ENCODE data around the gene GRIK3. TPM values are rescaled to one million over a fixed set of nuclear protein-coding genes. Genes with fewer than 3 reads are reported as not detected.

The GRIK3 gene
- total and polyA plus RNA-seq, 5 experiments from 2014 or later: not detected

DNA sequence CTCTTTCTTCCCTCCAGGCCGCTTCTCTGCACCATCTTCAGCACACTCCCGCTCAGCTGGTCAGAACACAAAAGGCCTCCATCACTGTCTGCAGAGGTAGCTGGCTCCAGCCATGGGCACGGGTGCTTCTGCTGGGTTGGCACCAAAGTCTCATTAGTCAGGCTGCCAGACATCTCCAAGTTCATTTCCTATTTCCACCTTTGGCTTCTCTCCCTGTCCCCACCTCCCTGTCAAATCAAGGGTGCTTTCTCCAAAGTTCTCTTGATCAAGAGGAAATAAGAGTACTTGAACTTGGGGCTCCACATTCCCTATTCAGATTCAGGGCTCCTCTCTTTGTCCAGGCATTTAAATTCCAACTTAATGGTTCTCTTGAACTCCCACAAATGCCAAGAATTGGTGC lies 33.9 kb upstream of the GRIK3 start:
- no peak for ATAC-seq
- Mint-ChIP-seq H3K9me3 (no peaks in the 10 kb centered on the region), H3K4me3 (no peak overlapping the region), H3K36me3 (no peaks in the 10 kb centered on the region), H3K4me1 (no peaks in the 10 kb centered on the region), H3K27ac (no peak overlapping the region), H3K27me3 (peaks cover 14 to 52% (median 17%) of the 10 kb centered on the region in 5 donors)
- POLR2A ChIA-PET: no interaction called here
- no peak for DNase-seq

DNA sequence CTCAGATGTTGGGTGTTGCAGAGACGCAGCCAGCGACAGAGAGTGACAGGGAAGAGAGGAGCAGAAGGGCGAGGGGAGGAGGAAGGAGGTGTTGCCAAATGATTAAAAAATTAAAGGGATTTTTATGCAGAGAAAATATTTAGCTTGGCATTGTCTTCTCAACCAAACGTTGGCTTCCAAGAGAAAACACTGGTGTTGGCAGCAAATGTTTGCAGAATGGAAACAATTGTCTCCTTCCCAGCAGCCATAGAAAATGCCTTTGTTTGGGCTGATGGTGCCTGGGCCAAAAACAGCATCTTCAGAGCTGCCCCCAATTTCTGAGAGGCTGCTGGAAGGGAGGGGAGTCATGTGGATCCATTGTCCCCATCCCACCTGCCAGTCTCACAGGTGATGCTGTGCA lies 29.7 kb upstream of the GRIK3 start:
- Mint-ChIP-seq H3K27ac (no peak overlapping the region), H3K4me1 (no peaks in the 10 kb centered on the region), H3K27me3 (peaks cover 11 to 58% (median 21%) of the 10 kb centered on the region in 5 donors), H3K36me3 (no peaks in the 10 kb centered on the region), H3K4me3 (no peak overlapping the region), H3K9me3 (no peaks in the 10 kb centered on the region)
- ATAC-seq: no peak
- POLR2A ChIA-PET: no interaction called here
- DNase-seq: no peak

DNA sequence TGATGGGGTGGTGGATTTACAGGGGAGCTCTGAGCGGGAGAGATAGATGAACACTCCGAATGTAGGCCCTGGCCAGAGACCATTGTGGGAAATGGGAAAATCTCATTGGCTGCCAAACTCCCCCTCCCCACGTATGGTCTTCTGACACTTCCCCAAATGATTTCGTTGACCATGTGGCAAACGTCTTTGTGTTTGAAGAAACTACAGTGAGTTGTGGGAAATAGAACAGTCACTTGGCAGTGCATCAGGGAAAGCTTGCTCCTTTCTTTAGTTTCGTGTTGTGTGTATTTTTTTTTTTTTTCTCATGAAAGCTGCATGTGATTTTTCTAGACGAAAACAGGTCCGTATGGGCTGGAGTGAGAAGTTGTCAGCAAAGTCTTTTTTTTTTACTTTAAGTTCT lies 25.0 kb upstream of the GRIK3 start:
- Mint-ChIP-seq H3K27ac (no peak overlapping the region), H3K4me3 (no peak overlapping the region), H3K4me1 (no peaks in the 10 kb centered on the region), H3K9me3 (no peaks in the 10 kb centered on the region), H3K27me3 (peaks cover 2 to 20% (median 10%) of the 10 kb centered on the region in 5 donors), H3K36me3 (no peaks in the 10 kb centered on the region)
- ATAC-seq: no peak
- POLR2A ChIA-PET: no interaction called here
- no peak for DNase-seq

DNA sequence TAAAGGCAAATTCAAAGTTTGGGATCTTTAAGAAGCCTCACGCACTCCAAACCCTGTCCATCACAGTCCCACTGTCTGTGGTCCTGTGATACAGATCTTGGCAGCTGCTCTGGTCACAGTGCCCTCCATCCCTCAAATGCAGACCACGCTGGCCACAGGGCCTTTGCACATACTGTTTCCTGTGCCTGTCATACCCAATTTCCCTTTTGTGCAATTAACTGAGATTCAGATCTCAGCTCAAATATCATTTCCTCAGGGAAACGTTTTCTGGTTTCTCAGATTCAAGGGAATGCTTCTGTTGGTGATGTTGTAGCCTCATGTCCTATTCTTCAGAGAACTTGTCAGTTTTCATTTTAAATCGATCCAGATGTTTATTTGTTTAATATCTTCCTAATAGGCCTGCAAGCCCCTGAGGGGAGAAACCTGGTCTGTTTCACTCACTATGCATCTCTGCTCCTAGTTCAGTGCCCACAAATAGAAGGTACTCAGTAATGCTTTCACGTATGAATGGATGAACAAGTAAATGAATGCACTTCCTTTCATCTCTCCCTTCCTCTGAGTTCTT lies 24.2 kb upstream of the GRIK3 start:
- H3K4me3 Mint-ChIP-seq: no peak overlapping the region
- H3K27ac Mint-ChIP-seq: no peak overlapping the region
- H3K36me3 Mint-ChIP-seq: no peaks in the 10 kb centered on the region
- POLR2A ChIA-PET: no interaction called here
- DNase-seq: no peak
- H3K4me1 Mint-ChIP-seq: no peaks in the 10 kb centered on the region
- ATAC-seq: no peak
- H3K27me3 Mint-ChIP-seq: peaks cover 2 to 14% (median 10%) of the 10 kb centered on the region in 5 donors
- no peaks in the 10 kb centered on the region for H3K9me3 Mint-ChIP-seq

DNA sequence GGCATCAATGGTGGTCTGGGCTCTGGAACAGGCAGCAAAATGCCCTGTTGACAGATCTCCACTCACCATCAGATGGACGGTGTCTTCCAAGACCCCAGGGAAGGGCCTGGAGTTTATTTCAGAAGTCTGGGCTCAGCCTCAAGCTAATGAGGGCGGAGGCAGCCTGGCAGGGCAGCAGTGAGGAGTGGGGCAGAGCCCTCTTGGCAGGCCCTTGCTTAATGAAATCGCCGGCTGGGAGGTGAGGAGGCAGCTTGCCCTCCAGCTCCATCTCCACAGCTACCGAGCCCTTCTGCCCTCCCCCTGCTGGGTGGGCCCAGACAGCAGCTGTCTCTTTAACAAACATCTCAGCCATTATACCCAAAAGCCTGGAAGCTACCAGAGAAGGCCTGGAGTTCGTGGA lies 22.0 kb upstream of the GRIK3 start:
- H3K36me3 Mint-ChIP-seq: no peaks in the 10 kb centered on the region
- peaks cover 0 to 14% (median 12%) of the 10 kb centered on the region in 5 donors for H3K27me3 Mint-ChIP-seq
- no peak overlapping the region for H3K27ac Mint-ChIP-seq
- ATAC-seq: no peak
- no peaks in the 10 kb centered on the region for H3K9me3 Mint-ChIP-seq
- H3K4me1 Mint-ChIP-seq: no peaks in the 10 kb centered on the region
- DNase-seq: no peak
- POLR2A ChIA-PET: no interaction called here
- no peak overlapping the region for H3K4me3 Mint-ChIP-seq

DNA sequence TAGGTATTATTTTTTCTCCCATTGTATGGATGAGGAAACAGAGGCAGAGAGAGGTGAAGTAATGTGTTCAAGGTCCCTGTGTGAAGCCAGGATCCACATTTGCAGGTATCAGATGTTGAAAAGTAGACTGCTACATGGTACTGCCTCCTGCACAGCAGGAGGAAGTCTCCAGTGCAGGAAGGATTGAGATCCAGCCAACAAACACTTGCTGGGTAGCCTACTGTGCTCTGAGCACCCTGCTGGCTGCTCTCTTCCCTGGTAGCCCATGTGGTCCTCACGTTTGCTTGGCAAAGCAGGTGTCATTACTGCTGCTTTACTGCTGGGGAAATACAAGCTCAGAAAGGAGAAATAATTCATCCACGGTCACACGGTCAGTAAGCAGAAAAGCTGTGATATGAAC lies 21.3 kb upstream of the GRIK3 start:
- POLR2A ChIA-PET: no interaction called here
- Mint-ChIP-seq H3K9me3 (no peaks in the 10 kb centered on the region), H3K4me3 (no peak overlapping the region), H3K4me1 (no peaks in the 10 kb centered on the region), H3K27me3 (peaks cover 0 to 10% (median 6%) of the 10 kb centered on the region in 5 donors), H3K27ac (no peak overlapping the region), H3K36me3 (no peaks in the 10 kb centered on the region)
- ATAC-seq (no peak), DNase-seq (no peak)

DNA sequence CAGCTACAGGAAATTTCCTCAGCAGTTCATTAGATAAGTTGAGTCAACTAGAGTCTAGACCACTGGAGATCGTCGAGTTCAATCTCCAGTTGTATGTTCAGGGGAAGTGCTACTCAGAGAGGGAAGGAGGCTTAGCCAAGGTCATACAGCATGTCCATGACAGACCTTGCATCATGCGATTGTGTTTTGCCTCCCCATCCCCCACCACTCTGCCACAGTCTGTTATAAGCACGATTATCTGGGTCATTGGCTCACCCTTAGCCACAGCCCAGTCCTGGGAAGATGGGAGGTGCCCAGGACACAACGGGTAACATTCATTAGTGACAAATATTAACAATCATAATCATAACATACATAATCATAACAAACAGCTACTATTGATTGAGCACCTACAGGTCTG lies 18.9 kb upstream of the GRIK3 start:
- POLR2A ChIA-PET: no interaction called here
- Mint-ChIP-seq H3K36me3 (no peaks in the 10 kb centered on the region), H3K27me3 (peaks cover 5 to 15% (median 9%) of the 10 kb centered on the region in 5 donors), H3K4me1 (no peaks in the 10 kb centered on the region), H3K27ac (no peak overlapping the region), H3K9me3 (no peaks in the 10 kb centered on the region), H3K4me3 (no peak overlapping the region)
- ATAC-seq (no peak), DNase-seq (no peak)

DNA sequence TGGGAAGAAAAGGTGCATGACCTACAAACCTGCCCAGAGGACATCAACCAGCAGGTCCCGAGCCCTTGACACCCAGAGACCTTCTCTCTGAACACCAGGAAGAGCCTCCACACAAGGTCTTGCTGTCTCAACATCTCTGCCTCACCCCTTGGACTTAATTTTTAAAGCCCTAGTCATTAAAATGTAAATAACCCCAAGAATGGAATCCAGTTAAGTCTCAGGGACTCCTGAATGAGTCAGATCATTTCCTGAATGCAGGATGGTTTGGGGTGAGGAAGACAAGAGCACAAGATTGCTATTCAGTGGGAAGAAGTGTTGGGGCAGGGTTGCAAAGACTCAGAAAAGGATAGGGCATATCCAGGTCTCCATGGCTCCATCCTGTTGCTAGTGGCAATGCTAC lies 17.8 kb upstream of the GRIK3 start:
- H3K9me3 Mint-ChIP-seq: no peaks in the 10 kb centered on the region
- H3K27ac Mint-ChIP-seq: no peak overlapping the region
- POLR2A ChIA-PET: no interaction called here
- H3K27me3 Mint-ChIP-seq: peaks cover 6 to 26% (median 12%) of the 10 kb centered on the region in 5 donors
- no peak for ATAC-seq
- no peak overlapping the region for H3K4me3 Mint-ChIP-seq
- H3K4me1 Mint-ChIP-seq: no peaks in the 10 kb centered on the region
- DNase-seq: no peak
- no peaks in the 10 kb centered on the region for H3K36me3 Mint-ChIP-seq

DNA sequence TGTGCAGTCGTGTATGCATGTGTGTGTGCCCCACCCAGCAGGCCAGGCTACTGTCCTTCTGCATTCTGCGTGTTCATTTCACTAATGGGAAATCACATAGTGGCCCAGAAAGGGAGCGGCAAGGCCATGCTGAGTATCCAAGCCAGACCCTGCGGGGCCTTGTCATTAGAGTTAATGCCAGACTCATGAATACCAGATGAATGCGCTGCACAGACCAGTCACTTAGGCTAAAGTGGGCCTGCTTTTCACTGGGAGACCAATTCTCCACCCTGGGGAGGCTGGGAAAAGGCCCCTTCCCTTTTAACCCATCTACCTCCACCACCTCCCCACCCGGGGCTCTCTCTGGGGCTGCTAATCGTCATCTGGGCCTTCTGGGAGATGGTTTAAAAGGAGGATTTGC lies 17.0 kb upstream of the GRIK3 start:
- no peak for ATAC-seq
- no peak for DNase-seq
- H3K27ac Mint-ChIP-seq: no peak overlapping the region

DNA sequence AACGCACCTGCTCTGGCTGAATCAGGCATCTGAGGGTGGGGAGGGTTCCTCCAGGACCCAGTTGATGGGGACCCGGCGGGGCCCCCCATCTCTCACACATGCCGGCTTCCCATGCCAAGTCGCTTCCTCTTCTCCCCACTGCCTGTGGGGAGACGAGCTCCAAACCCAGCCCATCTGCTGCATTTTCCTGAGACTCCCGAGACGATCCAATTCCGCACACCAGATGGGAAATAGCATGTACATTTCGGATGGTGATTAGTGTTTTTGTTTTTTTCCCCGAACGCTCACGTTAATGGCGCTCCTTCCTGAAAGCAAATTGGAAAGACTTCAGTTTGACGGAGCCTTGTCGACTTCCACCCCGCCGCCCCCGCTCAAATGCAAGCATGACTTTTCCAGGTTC lies 13.2 kb upstream of the GRIK3 start:
- Mint-ChIP-seq H3K27me3 (peaks cover 20 to 63% (median 25%) of the 10 kb centered on the region in 5 donors), H3K36me3 (no peaks in the 10 kb centered on the region), H3K27ac (peak overlapping the region in 1 of 10 donors; percentile 61), H3K4me1 (no peaks in the 10 kb centered on the region), H3K9me3 (peaks cover 0 to 3% (median 0%) of the 10 kb centered on the region in 9 donors), H3K4me3 (no peak overlapping the region)
- POLR2A ChIA-PET: no interaction called here
- ATAC-seq: no peak
- DNase-seq: no peak

More for the DNA sequence above, 17.0 kb upstream of the GRIK3 start:
- H3K9me3 Mint-ChIP-seq: peaks cover 0 to 2% (median 0%) of the 10 kb centered on the region in 9 donors
- no peak overlapping the region for H3K4me3 Mint-ChIP-seq
- POLR2A ChIA-PET: no interaction called here
- no peaks in the 10 kb centered on the region for H3K4me1 Mint-ChIP-seq
- H3K27me3 Mint-ChIP-seq: peaks cover 8 to 33% (median 12%) of the 10 kb centered on the region in 5 donors
- H3K36me3 Mint-ChIP-seq: no peaks in the 10 kb centered on the region

DNA sequence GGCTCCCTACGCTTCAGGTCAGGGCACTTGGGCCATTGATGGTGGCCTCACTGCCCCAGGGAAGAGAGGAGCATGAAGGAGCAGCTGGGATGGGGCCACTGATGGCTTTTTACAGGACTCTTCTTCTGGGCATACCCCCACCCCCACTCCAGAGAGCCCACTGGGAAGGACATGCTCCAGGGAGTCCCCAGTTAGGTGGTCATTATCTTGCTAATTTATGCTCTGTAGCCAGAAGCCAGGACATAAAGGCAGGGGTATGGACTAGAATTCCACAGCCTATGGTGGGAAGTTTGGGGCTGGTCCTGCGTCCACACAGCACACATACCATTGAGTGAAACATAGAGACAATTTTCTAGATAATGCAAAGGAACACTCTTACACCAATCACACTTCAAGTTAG lies 8.8 kb upstream of the GRIK3 start:
- Mint-ChIP-seq H3K9me3 (peaks cover 0 to 3% (median 0%) of the 10 kb centered on the region in 9 donors), H3K36me3 (no peaks in the 10 kb centered on the region), H3K27me3 (peaks cover 40 to 83% (median 62%) of the 10 kb centered on the region in 5 donors), H3K27ac (no peak overlapping the region), H3K4me1 (no peaks in the 10 kb centered on the region), H3K4me3 (no peak overlapping the region)
- POLR2A ChIA-PET: no interaction called here
- ATAC-seq (no peak), DNase-seq (no peak)

DNA sequence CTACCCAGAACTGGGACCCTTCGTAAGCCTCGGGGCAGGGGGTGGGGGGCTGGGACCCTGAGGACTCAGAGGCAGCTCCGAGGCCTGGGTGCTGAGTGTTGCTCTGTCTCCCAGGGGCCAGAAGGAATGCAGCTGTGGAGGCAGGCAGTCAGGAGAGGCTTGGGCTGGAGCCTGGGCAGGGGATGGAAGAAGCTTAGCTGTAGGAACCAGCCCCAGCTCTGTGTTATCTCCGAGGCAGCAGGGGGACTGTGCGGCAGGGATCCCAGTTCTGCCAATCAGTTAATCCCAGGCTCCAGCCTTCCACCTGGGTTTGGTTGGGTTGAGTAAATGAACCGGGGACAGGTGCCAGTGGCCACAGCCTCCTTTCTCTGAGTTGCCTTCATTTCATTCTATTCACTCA lies 8.2 kb upstream of the GRIK3 start:
- H3K36me3 Mint-ChIP-seq: no peaks in the 10 kb centered on the region
- peaks cover 39 to 78% (median 65%) of the 10 kb centered on the region in 5 donors for H3K27me3 Mint-ChIP-seq

DNA sequence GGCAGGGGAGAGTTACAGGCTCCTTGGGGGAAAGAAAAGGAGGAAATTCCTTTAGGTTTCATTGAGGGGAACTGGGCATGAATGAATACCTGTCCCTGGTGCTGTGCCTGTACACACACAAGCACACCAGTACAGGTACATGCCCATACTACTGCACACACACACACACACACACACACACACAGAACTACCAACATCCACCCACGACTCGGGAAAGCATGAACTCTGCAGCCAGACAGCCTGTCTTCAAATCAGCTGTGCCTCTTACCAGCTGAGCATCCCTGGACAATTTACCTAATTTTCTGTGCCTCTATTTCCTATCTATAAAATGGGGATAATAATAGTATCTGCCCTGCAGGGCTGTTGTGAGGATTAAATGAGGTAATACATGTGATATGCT lies 7.2 kb upstream of the GRIK3 start:
- peaks cover 0 to 3% (median 0%) of the 10 kb centered on the region in 9 donors for H3K9me3 Mint-ChIP-seq
- H3K27ac Mint-ChIP-seq: no peak overlapping the region
- H3K4me3 Mint-ChIP-seq: no peak overlapping the region
- H3K36me3 Mint-ChIP-seq: no peaks in the 10 kb centered on the region
- ATAC-seq (no peak), DNase-seq (no peak)
- peaks cover 41 to 74% (median 69%) of the 10 kb centered on the region in 5 donors for H3K27me3 Mint-ChIP-seq
- H3K4me1 Mint-ChIP-seq: peaks cover 0 to 2% (median under 1%) of the 10 kb centered on the region in 4 donors
- POLR2A ChIA-PET: no interaction called here

More for the DNA sequence above, 8.2 kb upstream of the GRIK3 start:
- H3K9me3 Mint-ChIP-seq: peaks cover 0 to 3% (median 0%) of the 10 kb centered on the region in 9 donors
- no peak for ATAC-seq
- H3K4me1 Mint-ChIP-seq: no peaks in the 10 kb centered on the region
- H3K4me3 Mint-ChIP-seq: no peak overlapping the region
- H3K27ac Mint-ChIP-seq: no peak overlapping the region
- POLR2A ChIA-PET: no interaction called here
- no peak for DNase-seq

DNA sequence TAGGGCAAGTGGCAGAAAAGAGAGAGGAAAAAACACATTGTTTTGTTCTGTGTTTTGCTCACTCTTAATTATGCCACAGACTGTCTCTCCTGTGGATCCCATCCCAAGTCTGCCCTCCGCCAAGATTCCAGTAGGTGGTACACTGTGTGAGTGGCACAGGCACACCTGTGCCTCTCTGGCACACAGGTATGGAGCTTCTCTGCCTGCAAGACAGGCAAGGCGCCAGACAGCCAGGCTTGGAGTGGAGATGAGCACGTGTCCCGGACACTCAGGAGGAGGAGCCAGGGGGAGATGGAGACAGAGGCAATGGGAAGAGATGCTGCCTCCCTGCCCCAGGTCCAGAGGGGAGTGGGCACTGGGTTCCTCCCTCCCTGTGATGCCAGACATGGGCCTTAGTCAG lies 6.5 kb upstream of the GRIK3 start:
- Mint-ChIP-seq H3K9me3 (peaks cover 0 to 3% (median 0%) of the 10 kb centered on the region in 9 donors), H3K4me1 (peaks cover 5 to 8% (median 7%) of the 10 kb centered on the region in 4 donors), H3K27me3 (peaks cover 42 to 78% (median 70%) of the 10 kb centered on the region in 5 donors), H3K27ac (peak overlapping the region in 1 of 10 donors; percentile 57), H3K36me3 (no peaks in the 10 kb centered on the region), H3K4me3 (no peak overlapping the region)
- POLR2A ChIA-PET: no interaction called here
- no peak for ATAC-seq
- DNase-seq: no peak
